Neutrophil (primary cell): ENCODE measurements around the gene KLK15.

Source experiments
- H3K27ac ChIP-seq: fragments of 200-600 bp; sonication (generic); 2 replicates; pipeline ENCODE4 v1.5.1; 2016; ENCODE audit warnings: mild to moderate bottlenecking, moderate library complexity
- H3K27me3 ChIP-seq: fragments of 200-600 bp; sonication (generic); 2 replicates; pipeline ENCODE4 v1.6.0; 2016; ENCODE audit warnings: mild to moderate bottlenecking
- H3K36me3 ChIP-seq: fragments of 200-600 bp; sonication (generic); 2 replicates; pipeline ENCODE4 v1.5.1; 2017
- H3K4me1 ChIP-seq, 2 experiments: fragments of 200-600 bp in 1 of 2; sonication (generic) in 1 of 2; 1 replicate in 1 of 2; 2 replicates in 1 of 2; pipeline versions ENCODE4 v1.5.1 to v1.6.1; 2013 to 2016; ENCODE audit warnings: low read depth in 1 of 2, low read length in 1 of 2, mild to moderate bottlenecking in 1 of 2, moderate library complexity in 1 of 2; ENCODE audit not compliant: control insufficient read depth in 1 of 2, insufficient read depth in 1 of 2
- H3K4me3 ChIP-seq, 2 experiments: fragments of 200-600 bp in 1 of 2; sonication (generic) in 1 of 2; 1 replicate in 1 of 2; 2 replicates in 1 of 2; pipeline ENCODE4 v1.5.1; 2013 to 2016; ENCODE audit warnings: low read depth in 1 of 2, low read length in 1 of 2, mild to moderate bottlenecking in 1 of 2, moderate library complexity in 1 of 2
- H3K9me3 ChIP-seq: fragments of 200-600 bp; sonication (generic); 2 replicates; pipeline ENCODE4 v1.5.1; 2016
- TF ChIP-seq, protein P1 (sequence below): fragments of 200-600 bp; sonication (generic); IDR thresholded peaks from 2 replicates; pipeline ENCODE4 v1.5.1; 2016; ENCODE audit warnings: antibody characterized with exemption

The KLK15 gene

DNA sequence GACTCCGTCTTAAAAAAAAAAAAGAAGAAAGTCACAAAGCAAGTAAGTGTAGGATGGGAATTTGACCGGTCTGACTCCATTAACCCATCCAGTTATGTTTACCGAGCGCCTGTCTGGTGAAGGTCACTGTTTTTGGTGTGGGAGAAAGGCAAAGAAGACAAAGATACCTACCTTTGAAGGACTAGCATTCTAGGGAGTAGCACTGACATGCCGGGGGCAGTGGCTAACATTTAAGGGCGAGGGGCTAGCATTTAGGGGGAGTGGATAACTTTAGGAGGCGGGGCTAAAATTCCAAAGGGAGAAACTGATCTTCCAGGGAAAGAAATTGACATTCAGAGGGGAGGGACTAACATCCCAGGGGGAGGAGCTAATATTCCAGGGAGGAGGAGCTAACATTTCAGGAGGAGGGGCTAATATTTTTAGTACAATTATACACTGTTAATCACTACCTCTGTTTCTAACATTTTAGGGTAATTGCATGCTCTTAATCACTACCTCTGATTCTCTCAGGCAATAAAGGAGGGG lies 54.4 kb downstream of the KLK15 start:
- Histone ChIP-seq H3K27ac (no peak overlapping the region), H3K9me3 (no peaks in the 10 kb centered on the region), H3K4me1 (no peaks in the 10 kb centered on the region), H3K36me3 (no peaks in the 10 kb centered on the region), H3K4me3 (no peak overlapping the region), H3K27me3 (peaks cover 81% of the 10 kb centered on the region)
- TF ChIP-seq, protein P1, sequence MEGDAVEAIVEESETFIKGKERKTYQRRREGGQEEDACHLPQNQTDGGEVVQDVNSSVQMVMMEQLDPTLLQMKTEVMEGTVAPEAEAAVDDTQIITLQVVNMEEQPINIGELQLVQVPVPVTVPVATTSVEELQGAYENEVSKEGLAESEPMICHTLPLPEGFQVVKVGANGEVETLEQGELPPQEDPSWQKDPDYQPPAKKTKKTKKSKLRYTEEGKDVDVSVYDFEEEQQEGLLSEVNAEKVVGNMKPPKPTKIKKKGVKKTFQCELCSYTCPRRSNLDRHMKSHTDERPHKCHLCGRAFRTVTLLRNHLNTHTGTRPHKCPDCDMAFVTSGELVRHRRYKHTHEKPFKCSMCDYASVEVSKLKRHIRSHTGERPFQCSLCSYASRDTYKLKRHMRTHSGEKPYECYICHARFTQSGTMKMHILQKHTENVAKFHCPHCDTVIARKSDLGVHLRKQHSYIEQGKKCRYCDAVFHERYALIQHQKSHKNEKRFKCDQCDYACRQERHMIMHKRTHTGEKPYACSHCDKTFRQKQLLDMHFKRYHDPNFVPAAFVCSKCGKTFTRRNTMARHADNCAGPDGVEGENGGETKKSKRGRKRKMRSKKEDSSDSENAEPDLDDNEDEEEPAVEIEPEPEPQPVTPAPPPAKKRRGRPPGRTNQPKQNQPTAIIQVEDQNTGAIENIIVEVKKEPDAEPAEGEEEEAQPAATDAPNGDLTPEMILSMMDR = no peak

DNA sequence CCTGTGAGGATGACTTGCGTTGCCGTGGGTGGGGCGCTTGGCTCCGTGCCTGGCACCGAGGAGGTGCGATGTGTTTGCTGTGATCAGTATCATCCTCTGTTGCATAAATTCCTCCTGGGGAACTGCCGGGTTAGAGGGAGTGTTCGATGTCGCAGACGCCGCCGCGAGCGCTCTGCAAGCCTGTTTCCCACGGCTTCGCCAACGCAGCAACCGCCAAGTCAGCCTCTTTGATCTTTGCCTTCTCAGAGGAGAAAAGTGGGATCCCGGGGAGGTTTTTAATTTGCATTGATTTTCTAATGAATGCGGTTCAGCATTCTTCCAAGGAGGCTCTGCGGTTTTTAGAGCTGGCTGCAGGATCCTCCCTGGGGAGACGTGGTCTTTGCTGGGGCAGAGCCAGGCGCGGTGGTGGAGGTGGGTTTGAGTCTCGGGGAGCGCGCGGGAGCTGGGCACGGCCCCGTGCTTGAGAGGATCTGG lies 55.5 kb downstream of the KLK15 start:
- H3K4me1 ChIP-seq = no peaks in the 10 kb centered on the region
- TF ChIP-seq, protein P1 = no peak
- no peaks in the 10 kb centered on the region for H3K9me3 ChIP-seq
- H3K27me3 ChIP-seq = peaks cover 80% of the 10 kb centered on the region
- H3K27ac ChIP-seq = no peak overlapping the region
- no peak overlapping the region for H3K4me3 ChIP-seq
- no peaks in the 10 kb centered on the region for H3K36me3 ChIP-seq

DNA sequence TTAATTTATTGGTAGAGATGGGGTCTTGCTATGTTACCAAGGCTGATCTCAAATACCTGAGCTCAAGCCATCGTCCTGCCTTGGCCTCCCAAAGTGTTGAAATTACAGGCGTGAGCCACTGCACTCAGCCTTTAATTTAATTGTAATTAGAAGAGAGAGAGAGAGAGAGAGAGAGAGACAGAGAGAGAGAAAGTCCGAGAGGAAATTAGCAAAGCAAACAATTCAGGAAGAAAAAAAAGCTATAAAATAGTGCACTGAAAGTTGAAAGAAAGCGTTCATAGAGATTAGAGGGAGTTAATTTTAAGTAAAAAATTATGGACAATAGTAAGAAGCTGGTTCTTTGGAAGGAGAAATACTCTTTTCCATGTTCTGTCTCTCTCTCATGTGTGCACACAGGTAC lies 56.1 kb downstream of the KLK15 start:
- TF ChIP-seq, protein P1 = no peak
- Histone ChIP-seq H3K27ac (no peak overlapping the region), H3K4me1 (no peaks in the 10 kb centered on the region), H3K9me3 (no peaks in the 10 kb centered on the region), H3K27me3 (peaks cover 75% of the 10 kb centered on the region), H3K4me3 (no peak overlapping the region), H3K36me3 (no peaks in the 10 kb centered on the region)

DNA sequence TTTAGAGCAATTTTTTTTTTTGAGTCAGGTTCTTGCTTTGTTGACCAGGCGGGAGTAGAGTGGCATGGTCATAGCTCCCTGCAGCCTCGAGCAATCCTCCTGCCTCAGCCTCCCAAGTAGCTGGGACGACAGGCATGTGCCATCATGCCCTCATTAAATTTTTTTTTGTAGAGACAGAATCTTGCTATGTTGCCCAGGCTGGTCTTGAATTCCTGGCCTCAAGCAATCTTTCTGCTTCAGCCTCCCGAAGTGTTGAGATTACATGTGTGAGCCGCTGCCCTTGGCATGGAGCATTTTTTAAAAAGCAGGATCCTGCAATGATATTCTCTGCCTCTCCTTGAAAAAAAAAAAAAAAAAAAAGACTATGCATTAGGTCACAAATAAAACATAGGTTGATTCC lies 57.2 kb downstream of the KLK15 start:
- Histone ChIP-seq H3K4me1 (no peaks in the 10 kb centered on the region), H3K36me3 (no peaks in the 10 kb centered on the region), H3K27me3 (peaks cover 65% of the 10 kb centered on the region), H3K4me3 (no peak overlapping the region), H3K9me3 (no peaks in the 10 kb centered on the region), H3K27ac (no peak overlapping the region)
- TF ChIP-seq, protein P1 = no peak
